HCT116 (cell line): ENCODE results near the gene AGAP1. TPM values are rescaled to one million over a fixed set of nuclear protein-coding genes. Genes with fewer than 3 reads are reported as not detected.

ENCODE experiments used
- ATAC-seq: fragments of 200-7000 bp; cut with Tn5 transposase; 2 replicates; pipeline ENCODE4 v1.9.1; 2020; ENCODE audit warnings: mild to moderate bottlenecking, moderate library complexity
- BruUV-seq: library from RNA; stranded (reverse); fragments of 400-500 nt; replicated peaks from 2 replicates; lab custom pipeline; 2021; lab: Mats Ljungman, UMichigan
- CTCF ChIA-PET: fragments of 300-600 bp; sonication (Branson Sonifier 250); formaldehyde crosslinking; loops from one replicate; lab custom pipeline; 2021; ENCODE audit warnings: antibody characterized with exemption; lab: Charles Lee
- POLR2A ChIA-PET: fragments of 300-600, 350-600 bp; sonication (Branson Sonifier 250); formaldehyde crosslinking; loops from one replicate; lab custom pipeline; 2021; ENCODE audit warnings: antibody characterized with exemption; lab: Charles Lee
- RAD21 ChIA-PET, 2 experiments: fragments of 300-600 bp; sonication (Branson Sonifier 250); formaldehyde crosslinking; loops; one replicate each; lab custom pipeline; 2023; ENCODE audit warnings: low total read pairs in 2 of 2; ENCODE audit not compliant: uncharacterized antibody in 2 of 2, unreplicated experiment in 2 of 2, low non-redundant PET in 1 of 2; lab: Charles Lee
- DNase-seq: peaks from one replicate; pipeline ENCODE4 v3.0.0-alpha.2; 2010; ENCODE audit warnings: low read depth, low spot score
- H2AFZ ChIP-seq: fragments of 200-600 bp; shearing (Covaris generic), sonication (generic); 2 replicates; pipeline ENCODE4 v1.6.1; 2017; ENCODE audit warnings: low read depth, mixed run types, mixed read lengths, antibody characterized with exemption, low read length; ENCODE audit not compliant: poor library complexity, severe bottlenecking
- H3K27ac ChIP-seq: 2 replicates; pipeline ENCODE4 v1.5.1; 2012; ENCODE audit warnings: low read depth, low read length
- H3K27me3 ChIP-seq: fragments of 200-600 bp; sonication (generic); 2 replicates; pipeline ENCODE4 v1.6.1; 2016; ENCODE audit warnings: mixed run types, low read length, mixed read lengths; ENCODE audit not compliant: insufficient read depth
- H3K36me3 ChIP-seq, 2 experiments: fragments of 200-500 bp in 1 of 2; fragments of 200-600 bp in 1 of 2; sonication (Bioruptor generic) in 1 of 2; sonication (generic) in 1 of 2; 2 replicates each; pipeline versions ENCODE4 v1.5.1 to v1.6.1; 2014 to 2016; ENCODE audit warnings: low read length in 2 of 2, inconsistent platforms in 1 of 2, mixed read lengths in 1 of 2, mixed run types in 1 of 2; ENCODE audit not compliant: insufficient read depth in 2 of 2, control insufficient read depth in 1 of 2
- H3K4me1 ChIP-seq, 2 experiments: fragments of 200-600 bp in 1 of 2; sonication (generic) in 1 of 2; 2 replicates each; pipeline versions ENCODE4 v1.5.1 to v1.6.1; 2012 to 2017; ENCODE audit warnings: low read length in 2 of 2, inconsistent platforms in 1 of 2, mild to moderate bottlenecking in 1 of 2, mixed read lengths in 1 of 2, mixed run types in 1 of 2, moderate library complexity in 1 of 2; ENCODE audit not compliant: insufficient read depth in 2 of 2, control insufficient read depth in 1 of 2
- H3K4me2 ChIP-seq: fragments of 200-600 bp; sonication (generic); 2 replicates; pipeline ENCODE4 v1.6.1; 2017; ENCODE audit warnings: mixed run types, low read length, mixed read lengths
- H3K4me3 ChIP-seq, 2 experiments: fragments of 200-600 bp in 1 of 2; sonication (generic) in 1 of 2; replicated peaks in 1 of 2; 2 replicates each; pipeline ENCODE4 v1.5.1; 2011 to 2016; ENCODE audit warnings: low read length in 2 of 2, control low read depth in 1 of 2, low read depth in 1 of 2, mild to moderate bottlenecking in 1 of 2, mixed read lengths in 1 of 2, mixed run types in 1 of 2
- H3K79me2 ChIP-seq: fragments of 200-600 bp; sonication (generic); 2 replicates; pipeline ENCODE4 v1.6.1; 2017; ENCODE audit warnings: mild to moderate bottlenecking, mixed run types, low read length, moderate library complexity, mixed read lengths; ENCODE audit not compliant: insufficient read depth
- H3K9ac ChIP-seq: fragments of 200-600 bp; sonication (generic); 2 replicates; pipeline ENCODE4 v1.6.1; 2016; ENCODE audit warnings: low read length, mixed read lengths
- H3K9me2 ChIP-seq: fragments of 200-600 bp; sonication (generic), shearing (Covaris generic); 2 replicates; pipeline ENCODE4 v1.6.1; 2017; ENCODE audit warnings: mixed run types, mild to moderate bottlenecking, moderate library complexity; ENCODE audit not compliant: insufficient read depth
- H3K9me3 ChIP-seq, 2 experiments: fragments of 200-500 bp in 1 of 2; fragments of 200-600 bp in 1 of 2; sonication (Bioruptor generic) in 1 of 2; sonication (generic) in 1 of 2; 2 replicates each; pipeline ENCODE4 v1.6.1; 2014 to 2017; ENCODE audit warnings: low read length in 2 of 2, mixed read lengths in 2 of 2, inconsistent platforms in 1 of 2, low read depth in 1 of 2, mild to moderate bottlenecking in 1 of 2, mixed run types in 1 of 2, moderate library complexity in 1 of 2; ENCODE audit not compliant: control insufficient read depth in 1 of 2, insufficient read depth in 1 of 2
- H4K20me1 ChIP-seq: fragments of 200-600 bp; sonication (generic), shearing (Covaris generic); 2 replicates; pipeline ENCODE4 v1.6.1; 2017; ENCODE audit warnings: mixed run types, mild to moderate bottlenecking, moderate library complexity; ENCODE audit not compliant: insufficient read depth
- CBX3 ChIP-seq: IDR thresholded peaks from 2 replicates; pipeline ENCODE4 v1.6.1; 2012; ENCODE audit warnings: low read depth
- CEBPB ChIP-seq: IDR thresholded peaks from 2 replicates; pipeline ENCODE4 v1.6.1; 2012; ENCODE audit warnings: low read depth
- ELF1 ChIP-seq: IDR thresholded peaks from 2 replicates; pipeline ENCODE4 v1.6.1; 2012; ENCODE audit warnings: low read depth, borderline replicate concordance
- EZH2phosphoT487 ChIP-seq: fragments of 200-600 bp; IDR thresholded peaks from 2 replicates; pipeline ENCODE4 v1.6.1; 2018; ENCODE audit warnings: antibody characterized with exemption, borderline replicate concordance
- FOSL1 ChIP-seq: IDR thresholded peaks from 2 replicates; pipeline ENCODE4 v1.6.1; 2012; ENCODE audit warnings: low read depth
- POLR2A ChIP-seq: IDR thresholded peaks from 2 replicates; pipeline ENCODE4 v1.7.0; 2011; ENCODE audit warnings: borderline replicate concordance; ENCODE audit not compliant: insufficient read depth, insufficient read length; ENCODE audit errors: extremely low read depth
- RAD21 ChIP-seq: IDR thresholded peaks from 2 replicates; pipeline ENCODE4 v1.6.1; 2012; ENCODE audit warnings: low read depth, mild to moderate bottlenecking
- SRF ChIP-seq: IDR thresholded peaks from 2 replicates; pipeline ENCODE4 v1.6.1; 2012; ENCODE audit warnings: low read depth
- intact Hi-C: fragments of 100-400 bp; cut with micrococcal nuclease; formaldehyde crosslinking; loops from 2 replicates; pipeline ENCODE4 v1.10.0; 2022
- total RNA-seq: library from RNA; stranded (reverse); gene quantifications from one replicate; pipeline ENCODE4 v1.2.1, GENCODE V29; 2021; ENCODE audit not compliant: unreplicated experiment
- TF ChIP-seq, protein P1 (sequence below): IDR thresholded peaks from 2 replicates; pipeline ENCODE4 v1.6.1; 2012; ENCODE audit warnings: low read depth
- TF ChIP-seq, protein P2 (sequence below): IDR thresholded peaks from 2 replicates; pipeline ENCODE4 v1.6.1; 2011; ENCODE audit warnings: mild to moderate bottlenecking, low read length, moderate library complexity; ENCODE audit not compliant: insufficient replicate concordance; ENCODE audit errors: extremely low read depth
- TF ChIP-seq, protein P3 (sequence below): IDR thresholded peaks from 2 replicates; pipeline ENCODE4 v1.6.1; 2012
- TF ChIP-seq, protein P4 (sequence below), 3 experiments: fragments of 200-600 bp in 1 of 3; sonication (generic) in 1 of 3; IDR thresholded peaks in 2 of 3; conservative IDR thresholded peaks in 1 of 3; 2 replicates each; pipeline ENCODE4 v1.5.1; 2012 to 2017; ENCODE audit warnings: low read depth in 2 of 3, low read length in 2 of 3, antibody characterized with exemption in 1 of 3, borderline replicate concordance in 1 of 3, control low read depth in 1 of 3, mild to moderate bottlenecking in 1 of 3, mixed read lengths in 1 of 3, mixed run types in 1 of 3, moderate library complexity in 1 of 3; ENCODE audit not compliant: insufficient read depth in 1 of 3

AGAP1 gene
- total RNA-seq, 1 experiment from 2014 or later = 43.8 TPM

DNA sequence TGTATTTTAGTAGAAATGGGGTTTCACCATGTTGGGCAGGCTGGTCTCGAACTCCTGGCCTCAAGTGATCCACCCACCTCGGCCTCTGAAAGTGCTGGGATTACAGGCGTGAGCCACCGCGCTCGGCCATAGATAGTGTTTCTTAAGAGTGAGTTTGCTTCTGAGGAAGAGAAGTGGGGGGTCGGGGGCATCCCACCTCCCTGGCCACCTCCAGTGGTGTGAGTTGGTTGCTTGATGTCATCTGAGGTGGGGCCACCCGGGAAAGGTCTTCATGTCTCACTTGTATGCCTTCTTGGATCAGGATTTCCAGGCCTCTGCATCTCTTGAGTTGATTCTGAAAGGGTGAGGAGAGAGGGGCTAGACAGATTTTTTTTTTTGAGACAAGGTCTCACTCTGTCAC lies 57.1 kb downstream of the AGAP1 start (continued):
- TF ChIP-seq, protein P1, sequence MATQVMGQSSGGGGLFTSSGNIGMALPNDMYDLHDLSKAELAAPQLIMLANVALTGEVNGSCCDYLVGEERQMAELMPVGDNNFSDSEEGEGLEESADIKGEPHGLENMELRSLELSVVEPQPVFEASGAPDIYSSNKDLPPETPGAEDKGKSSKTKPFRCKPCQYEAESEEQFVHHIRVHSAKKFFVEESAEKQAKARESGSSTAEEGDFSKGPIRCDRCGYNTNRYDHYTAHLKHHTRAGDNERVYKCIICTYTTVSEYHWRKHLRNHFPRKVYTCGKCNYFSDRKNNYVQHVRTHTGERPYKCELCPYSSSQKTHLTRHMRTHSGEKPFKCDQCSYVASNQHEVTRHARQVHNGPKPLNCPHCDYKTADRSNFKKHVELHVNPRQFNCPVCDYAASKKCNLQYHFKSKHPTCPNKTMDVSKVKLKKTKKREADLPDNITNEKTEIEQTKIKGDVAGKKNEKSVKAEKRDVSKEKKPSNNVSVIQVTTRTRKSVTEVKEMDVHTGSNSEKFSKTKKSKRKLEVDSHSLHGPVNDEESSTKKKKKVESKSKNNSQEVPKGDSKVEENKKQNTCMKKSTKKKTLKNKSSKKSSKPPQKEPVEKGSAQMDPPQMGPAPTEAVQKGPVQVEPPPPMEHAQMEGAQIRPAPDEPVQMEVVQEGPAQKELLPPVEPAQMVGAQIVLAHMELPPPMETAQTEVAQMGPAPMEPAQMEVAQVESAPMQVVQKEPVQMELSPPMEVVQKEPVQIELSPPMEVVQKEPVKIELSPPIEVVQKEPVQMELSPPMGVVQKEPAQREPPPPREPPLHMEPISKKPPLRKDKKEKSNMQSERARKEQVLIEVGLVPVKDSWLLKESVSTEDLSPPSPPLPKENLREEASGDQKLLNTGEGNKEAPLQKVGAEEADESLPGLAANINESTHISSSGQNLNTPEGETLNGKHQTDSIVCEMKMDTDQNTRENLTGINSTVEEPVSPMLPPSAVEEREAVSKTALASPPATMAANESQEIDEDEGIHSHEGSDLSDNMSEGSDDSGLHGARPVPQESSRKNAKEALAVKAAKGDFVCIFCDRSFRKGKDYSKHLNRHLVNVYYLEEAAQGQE = no peak
- TF ChIP-seq EZH2phosphoT487 (no peak), SRF (no peak), ELF1 (no peak)
- TF ChIP-seq, protein P2, sequence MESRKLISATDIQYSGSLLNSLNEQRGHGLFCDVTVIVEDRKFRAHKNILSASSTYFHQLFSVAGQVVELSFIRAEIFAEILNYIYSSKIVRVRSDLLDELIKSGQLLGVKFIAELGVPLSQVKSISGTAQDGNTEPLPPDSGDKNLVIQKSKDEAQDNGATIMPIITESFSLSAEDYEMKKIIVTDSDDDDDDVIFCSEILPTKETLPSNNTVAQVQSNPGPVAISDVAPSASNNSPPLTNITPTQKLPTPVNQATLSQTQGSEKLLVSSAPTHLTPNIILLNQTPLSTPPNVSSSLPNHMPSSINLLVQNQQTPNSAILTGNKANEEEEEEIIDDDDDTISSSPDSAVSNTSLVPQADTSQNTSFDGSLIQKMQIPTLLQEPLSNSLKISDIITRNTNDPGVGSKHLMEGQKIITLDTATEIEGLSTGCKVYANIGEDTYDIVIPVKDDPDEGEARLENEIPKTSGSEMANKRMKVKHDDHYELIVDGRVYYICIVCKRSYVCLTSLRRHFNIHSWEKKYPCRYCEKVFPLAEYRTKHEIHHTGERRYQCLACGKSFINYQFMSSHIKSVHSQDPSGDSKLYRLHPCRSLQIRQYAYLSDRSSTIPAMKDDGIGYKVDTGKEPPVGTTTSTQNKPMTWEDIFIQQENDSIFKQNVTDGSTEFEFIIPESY = no peak
- TF ChIP-seq, protein P3, sequence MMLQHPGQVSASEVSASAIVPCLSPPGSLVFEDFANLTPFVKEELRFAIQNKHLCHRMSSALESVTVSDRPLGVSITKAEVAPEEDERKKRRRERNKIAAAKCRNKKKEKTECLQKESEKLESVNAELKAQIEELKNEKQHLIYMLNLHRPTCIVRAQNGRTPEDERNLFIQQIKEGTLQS = no peak

DNA sequence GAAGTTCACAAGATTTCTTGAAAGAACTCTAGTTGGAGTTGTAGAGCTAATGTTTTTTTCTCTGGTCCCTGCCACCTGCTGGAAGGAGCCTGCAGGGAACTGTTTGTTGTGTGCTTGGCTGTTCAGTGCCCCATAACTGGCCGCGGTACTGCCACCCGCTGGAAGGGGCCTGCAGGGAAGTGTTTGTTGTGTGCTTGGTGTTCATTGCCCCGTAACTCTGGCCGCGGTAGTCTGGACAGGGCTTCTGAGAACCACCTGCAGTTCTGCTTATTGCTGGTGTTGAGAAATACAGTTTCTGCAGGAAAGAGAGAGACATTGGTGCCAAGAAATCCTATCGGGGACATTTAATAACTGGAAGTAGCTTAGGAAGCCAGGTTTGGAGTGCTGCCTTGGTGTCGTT lies 58.1 kb downstream of the AGAP1 start:
- no peak overlapping the region for H3K27ac ChIP-seq
- no peak overlapping the region for H3K4me2 ChIP-seq
- H2AFZ ChIP-seq = no peak overlapping the region
- BruUV-seq = no TSS peak
- H3K9ac ChIP-seq = no peak overlapping the region
- intact Hi-C loops = loop anchor here (1.0 kb wide), 1 partner anchor 416 kb away; no protein-coding TSS in a partner anchor
- ATAC-seq = peak; percentile 98
- H3K79me2 ChIP-seq = peaks cover 91% of the 10 kb centered on the region
- H4K20me1 ChIP-seq = 0 out of 2 replicates have a peak, but pooled peaks cover under 1% of the 10 kb centered on the region
- H3K4me1 ChIP-seq = peaks cover 3 to 22% of the 10 kb centered on the region in 2 experiments; a peak in 3 of 4 replicates
- RAD21 ChIA-PET = no interaction called here
- POLR2A ChIA-PET = no interaction called here
- CTCF ChIA-PET = interaction anchor here (0.6 to 2.6 kb wide), 9 partner anchors 20 to 435 kb away, joined by 3 to 8 read pairs (median 3); no protein-coding TSS in a partner anchor
- no peak overlapping the region for H3K4me3 ChIP-seq
- H3K36me3 ChIP-seq = no peaks in the 10 kb centered on the region
- H3K9me2 ChIP-seq = no peaks in the 10 kb centered on the region
- no peaks in the 10 kb centered on the region for H3K27me3 ChIP-seq
- DNase-seq = peak; percentile 22
- H3K9me3 ChIP-seq = no peaks in the 10 kb centered on the region
- TF ChIP-seq POLR2A (no peak), CBX3 (no peak), FOSL1 (no peak), ELF1 (no peak), RAD21 (peak; percentile 73), CEBPB (no peak)
- TF ChIP-seq, protein P1 = no peak
- TF ChIP-seq, protein P4, sequence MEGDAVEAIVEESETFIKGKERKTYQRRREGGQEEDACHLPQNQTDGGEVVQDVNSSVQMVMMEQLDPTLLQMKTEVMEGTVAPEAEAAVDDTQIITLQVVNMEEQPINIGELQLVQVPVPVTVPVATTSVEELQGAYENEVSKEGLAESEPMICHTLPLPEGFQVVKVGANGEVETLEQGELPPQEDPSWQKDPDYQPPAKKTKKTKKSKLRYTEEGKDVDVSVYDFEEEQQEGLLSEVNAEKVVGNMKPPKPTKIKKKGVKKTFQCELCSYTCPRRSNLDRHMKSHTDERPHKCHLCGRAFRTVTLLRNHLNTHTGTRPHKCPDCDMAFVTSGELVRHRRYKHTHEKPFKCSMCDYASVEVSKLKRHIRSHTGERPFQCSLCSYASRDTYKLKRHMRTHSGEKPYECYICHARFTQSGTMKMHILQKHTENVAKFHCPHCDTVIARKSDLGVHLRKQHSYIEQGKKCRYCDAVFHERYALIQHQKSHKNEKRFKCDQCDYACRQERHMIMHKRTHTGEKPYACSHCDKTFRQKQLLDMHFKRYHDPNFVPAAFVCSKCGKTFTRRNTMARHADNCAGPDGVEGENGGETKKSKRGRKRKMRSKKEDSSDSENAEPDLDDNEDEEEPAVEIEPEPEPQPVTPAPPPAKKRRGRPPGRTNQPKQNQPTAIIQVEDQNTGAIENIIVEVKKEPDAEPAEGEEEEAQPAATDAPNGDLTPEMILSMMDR (IDR thresholded peaks at IDR 0.05 in 2 of 3, conservative IDR thresholded peaks at IDR 0.05 in 1 of 3; ENCODE audit: borderline replicate concordance in 1 of 3, insufficient read depth in 1 of 3, low read depth in 2 of 3, low read length in 2 of 3) = peak; percentile 71 to 97 (median 77)
